Peyer's patch (tissue), 4 donors: ENCODE data around the gene AP1B1.

ENCODE experiments used
- CTCF ChIP-seq, 6 experiments: fragments of 450-650 bp in 4 of 6; fragments of 200-600 bp in 2 of 6; sonication (generic) in 1 of 6; IDR thresholded peaks; one replicate each; pipeline ENCODE4 v1.5.1; 2017 to 2019; ENCODE audit warnings: antibody characterized with exemption in 6 of 6, mild to moderate bottlenecking in 3 of 6, moderate library complexity in 1 of 6
- POLR2A ChIP-seq, 2 donors: fragments of 450-650 bp; IDR thresholded peaks; one replicate each; pipeline ENCODE4 v1.5.1; 2017; ENCODE audit warnings: antibody characterized with exemption in 2 of 2, mild to moderate bottlenecking in 2 of 2, moderate library complexity in 2 of 2

- TF ChIP-seq POLR2A (IDR thresholded peaks at IDR 0.05) (no peak), CTCF (IDR thresholded peaks at IDR 0.05) (no peak)
Measured at GRCh38 chr22:29335656-29336055, 52.7 kb downstream of the AP1B1 start.
